Sigmoid colon (tissue), 7 donors: Measurements from ENCODE around the gene COL4A1. TPM values are rescaled to one million over a fixed set of nuclear protein-coding genes. Genes with fewer than 3 reads are reported as not detected.

Experiments used
- DNase-seq: peaks from one replicate; pipeline ENCODE4 v3.0.0-alpha.2; 2019
- H3K27ac ChIP-seq, 4 donors: fragments of 200-600 bp; sonication (generic); one replicate each; pipeline ENCODE4 v1.5.1; 2016 to 2019; ENCODE audit warnings: mild to moderate bottlenecking in 1 of 4
- H3K27me3 ChIP-seq, 3 donors: fragments of 200-600 bp; sonication (generic); one replicate each; pipeline ENCODE4 v1.5.1; 2019; ENCODE audit warnings: mild to moderate bottlenecking in 1 of 3
- H3K36me3 ChIP-seq, 4 donors: fragments of 200-600 bp; sonication (generic); one replicate each; pipeline ENCODE4 v1.5.1; 2016 to 2019
- H3K4me1 ChIP-seq, 4 donors: fragments of 200-600 bp; sonication (generic); one replicate each; pipeline ENCODE4 v1.5.1; 2017 to 2019
- H3K4me3 ChIP-seq, 4 donors: fragments of 200-600 bp; sonication (generic); one replicate each; pipeline ENCODE4 v1.5.1; 2017 to 2019; ENCODE audit warnings: mild to moderate bottlenecking in 2 of 4, moderate library complexity in 1 of 4
- H3K9me3 ChIP-seq, 4 donors: fragments of 200-600 bp in 3 of 4; sonication (generic) in 3 of 4; one replicate each; pipeline versions ENCODE4 v1.5.1 to v1.6.1; 2013 to 2019
- EP300 ChIP-seq, 4 donors: sonication (generic); formaldehyde crosslinking; IDR thresholded peaks; one replicate each; pipeline ENCODE4 v1.6.1; 2017; ENCODE audit warnings: antibody characterized with exemption in 4 of 4
- POLR2A ChIP-seq, 2 donors: fragments of 450-650 bp; IDR thresholded peaks; one replicate each; pipeline ENCODE4 v1.6.1; 2016; ENCODE audit warnings: antibody characterized with exemption in 2 of 2, mild to moderate bottlenecking in 2 of 2, moderate library complexity in 2 of 2
- POLR2AphosphoS5 ChIP-seq, 4 donors: sonication (generic); formaldehyde crosslinking; IDR thresholded peaks; one replicate each; pipeline ENCODE4 v1.6.1; 2017; ENCODE audit warnings: antibody characterized with exemption in 4 of 4
- WGBS, 2 donors: extraction: QIAGEN DNeasy Blood & Tissue Kit; methylation state at CpG; one replicate each; pipeline ENCODE4 v1.1.7; 2013; 5-methylcytosine and 5-hydroxymethylcytosine counted together
- intact Hi-C: fragments of 100-400 bp; cut with DNase I; formaldehyde crosslinking; loops from one replicate; pipeline ENCODE4 v1.15.1; 2023
- polyA plus RNA-seq, 3 donors: library from polyadenylated mRNA; stranded (reverse); fragments of 200-250 nt; gene quantifications; one replicate each; pipeline ENCODE4 v1.2.3, GENCODE V29; 2013
- total RNA-seq, 4 donors: library from RNA; depleted of rRNA; stranded (reverse); fragments of >200 nt; gene quantifications; one replicate each; pipeline ENCODE4 v1.1.0, GENCODE V29; 2016
- TF ChIP-seq, protein P1 (sequence below), 4 experiments: fragments of 450-650 bp in 3 of 4; fragments of 200-600 bp in 1 of 4; IDR thresholded peaks; one replicate each; pipeline ENCODE4 v1.5.1; 2016 to 2019; ENCODE audit warnings: antibody characterized with exemption in 4 of 4, mild to moderate bottlenecking in 3 of 4, moderate library complexity in 2 of 4
- donor health status: healthy with polysubstance abuse.
- donor health status: Bipolar disorder and iron deficiency.
- donor health status: healthy.

The COL4A1 gene
- total and polyA plus RNA-seq, 7 donors: 9.2 to 598 (median 235) TPM

DNA sequence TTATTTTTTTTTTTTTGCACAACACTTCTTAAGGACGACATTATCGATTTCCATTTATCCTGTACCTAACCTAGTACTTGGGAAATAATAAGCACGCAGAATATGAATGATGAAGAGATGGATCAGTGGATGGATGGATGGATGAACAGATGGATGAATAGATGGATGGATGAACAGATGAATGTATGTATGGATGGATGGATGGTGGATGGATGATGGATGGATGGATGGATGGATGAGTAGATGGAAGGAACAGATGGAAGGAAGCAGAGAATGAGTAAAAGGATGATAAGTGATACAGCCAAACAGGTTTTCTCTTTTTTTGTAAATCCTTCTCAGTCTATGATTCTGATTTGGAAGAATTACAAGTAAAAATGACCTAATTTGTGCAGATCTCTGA, 166.9 kb downstream of the COL4A1 start:
- H3K9me3 ChIP-seq: no peaks in the 10 kb centered on the region
- H3K27me3 ChIP-seq: no peaks in the 10 kb centered on the region
- 93 to 96% methylated on average over 3 of the region's 3 CpGs for WGBS, 2 donors
- H3K4me1 ChIP-seq: peaks cover 0 to 20% (median 16%) of the 10 kb centered on the region in 4 donors
- no peaks in the 10 kb centered on the region for H3K36me3 ChIP-seq
- DNase-seq: no peak
- H3K27ac ChIP-seq: no peak overlapping the region
- intact Hi-C loops: no loop called here
- H3K4me3 ChIP-seq: no peak overlapping the region
- TF ChIP-seq POLR2A (IDR thresholded peaks at IDR 0.05): no peak

- peak overlapping the region; percentile 42 to 76 (median 58) for H3K27ac ChIP-seq
- H3K9me3 ChIP-seq: no peaks in the 10 kb centered on the region
- peaks cover 0 to 20% (median 16%) of the 10 kb centered on the region in 4 donors for H3K4me1 ChIP-seq
- H3K36me3 ChIP-seq: no peaks in the 10 kb centered on the region
- DNase-seq: no peak
- WGBS, 2 donors: 35 to 45% methylated on average over 8 of the region's 8 CpGs
- H3K4me3 ChIP-seq: peak overlapping the region; percentile 39 to 59 (median 58)
- peak in 2 of 4 donors; percentile 3 to 11 for TF ChIP-seq POLR2AphosphoS5 (IDR thresholded peaks at IDR 0.05)
- TF ChIP-seq, protein P1, sequence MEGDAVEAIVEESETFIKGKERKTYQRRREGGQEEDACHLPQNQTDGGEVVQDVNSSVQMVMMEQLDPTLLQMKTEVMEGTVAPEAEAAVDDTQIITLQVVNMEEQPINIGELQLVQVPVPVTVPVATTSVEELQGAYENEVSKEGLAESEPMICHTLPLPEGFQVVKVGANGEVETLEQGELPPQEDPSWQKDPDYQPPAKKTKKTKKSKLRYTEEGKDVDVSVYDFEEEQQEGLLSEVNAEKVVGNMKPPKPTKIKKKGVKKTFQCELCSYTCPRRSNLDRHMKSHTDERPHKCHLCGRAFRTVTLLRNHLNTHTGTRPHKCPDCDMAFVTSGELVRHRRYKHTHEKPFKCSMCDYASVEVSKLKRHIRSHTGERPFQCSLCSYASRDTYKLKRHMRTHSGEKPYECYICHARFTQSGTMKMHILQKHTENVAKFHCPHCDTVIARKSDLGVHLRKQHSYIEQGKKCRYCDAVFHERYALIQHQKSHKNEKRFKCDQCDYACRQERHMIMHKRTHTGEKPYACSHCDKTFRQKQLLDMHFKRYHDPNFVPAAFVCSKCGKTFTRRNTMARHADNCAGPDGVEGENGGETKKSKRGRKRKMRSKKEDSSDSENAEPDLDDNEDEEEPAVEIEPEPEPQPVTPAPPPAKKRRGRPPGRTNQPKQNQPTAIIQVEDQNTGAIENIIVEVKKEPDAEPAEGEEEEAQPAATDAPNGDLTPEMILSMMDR (IDR thresholded peaks at IDR 0.05): no peak
- intact Hi-C loops: loop anchor here (5.0 kb wide), 2 partner anchors 991 to 1181 kb away; no protein-coding TSS in a partner anchor
- H3K27me3 ChIP-seq: no peaks in the 10 kb centered on the region
Measured at GRCh38 chr13:110138700-110139036, 168.3 kb downstream of the COL4A1 start.

DNA sequence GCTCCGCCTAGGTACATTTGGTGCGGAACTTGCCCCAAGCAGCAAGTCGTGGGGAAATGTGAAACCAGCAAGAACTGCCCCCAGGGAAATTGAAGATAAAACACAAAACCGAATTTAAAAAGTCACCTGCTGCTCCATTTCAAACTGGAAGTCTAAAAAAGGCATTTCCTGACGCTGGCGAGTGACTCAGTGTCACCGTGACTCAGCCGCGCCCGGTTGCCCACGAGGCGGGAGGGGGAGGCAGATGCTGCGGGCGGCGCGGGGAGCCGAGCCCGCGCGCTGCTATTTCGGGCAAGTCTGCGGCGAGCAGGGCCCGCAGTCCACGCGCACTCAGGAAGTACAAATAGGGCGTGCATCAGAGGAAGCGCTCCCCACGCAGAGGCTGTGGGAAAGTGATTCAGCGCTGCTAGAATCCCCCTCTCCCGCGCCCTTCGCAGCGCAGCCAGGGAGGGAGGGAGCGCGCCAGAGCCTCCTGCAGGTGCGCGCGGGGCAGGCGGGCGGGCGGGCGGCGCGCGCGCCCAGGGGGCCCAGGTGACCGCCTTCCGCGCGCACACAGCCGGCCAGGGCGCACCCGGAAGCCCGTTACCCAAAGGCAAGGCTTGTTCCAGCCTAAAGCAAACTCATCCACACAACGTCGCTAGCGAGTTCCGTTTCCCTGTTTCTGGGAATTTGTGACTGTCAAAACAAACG, 168.8 kb downstream of the COL4A1 start:
- TF ChIP-seq, protein P1 (IDR thresholded peaks at IDR 0.05): no peak
- TF ChIP-seq POLR2AphosphoS5 (IDR thresholded peaks at IDR 0.05): peak; percentile 30 to 88 (median 54)
- TF ChIP-seq EP300 (IDR thresholded peaks at IDR 0.05): peak in 2 of 4 donors; percentile 42 to 89
- TF ChIP-seq POLR2A (IDR thresholded peaks at IDR 0.05): no peak
- intact Hi-C loops: loop anchor here (5.0 kb wide), 2 partner anchors 991 to 1181 kb away; no protein-coding TSS in a partner anchor
- peak; percentile 86 for DNase-seq
- WGBS, 2 donors: 1% methylated on average over 60 of the region's 60 CpGs
- peaks cover 0 to 20% (median 16%) of the 10 kb centered on the region in 4 donors for H3K4me1 ChIP-seq
- H3K27me3 ChIP-seq: no peaks in the 10 kb centered on the region
- peak overlapping the region; percentile 42 to 76 (median 58) for H3K27ac ChIP-seq
- no peaks in the 10 kb centered on the region for H3K36me3 ChIP-seq
- no peaks in the 10 kb centered on the region for H3K9me3 ChIP-seq
- peak overlapping the region; percentile 39 to 59 (median 58) for H3K4me3 ChIP-seq

GRCh38 chr13:110137680-110138009, 169.3 kb downstream of the COL4A1 start:
- Histone ChIP-seq H3K36me3 (no peaks in the 10 kb centered on the region), H3K4me3 (peak overlapping the region; percentile 39 to 59 (median 58)), H3K27me3 (no peaks in the 10 kb centered on the region), H3K27ac (peak overlapping the region; percentile 42 to 76 (median 58)), H3K9me3 (no peaks in the 10 kb centered on the region), H3K4me1 (peaks cover 0 to 20% (median 16%) of the 10 kb centered on the region in 4 donors)
- TF ChIP-seq POLR2A (IDR thresholded peaks at IDR 0.05) (no peak), EP300 (IDR thresholded peaks at IDR 0.05) (no peak), POLR2AphosphoS5 (IDR thresholded peaks at IDR 0.05) (no peak)
- TF ChIP-seq, protein P1 (IDR thresholded peaks at IDR 0.05): peak in 1 of 4 experiments; percentile 22
- WGBS, 2 donors: 0 to 1% methylated on average over 7 of the region's 7 CpGs
- intact Hi-C loops: loop anchor here (5.0 kb wide), 2 partner anchors 990 to 1180 kb away; no protein-coding TSS in a partner anchor
- no peak for DNase-seq

DNA sequence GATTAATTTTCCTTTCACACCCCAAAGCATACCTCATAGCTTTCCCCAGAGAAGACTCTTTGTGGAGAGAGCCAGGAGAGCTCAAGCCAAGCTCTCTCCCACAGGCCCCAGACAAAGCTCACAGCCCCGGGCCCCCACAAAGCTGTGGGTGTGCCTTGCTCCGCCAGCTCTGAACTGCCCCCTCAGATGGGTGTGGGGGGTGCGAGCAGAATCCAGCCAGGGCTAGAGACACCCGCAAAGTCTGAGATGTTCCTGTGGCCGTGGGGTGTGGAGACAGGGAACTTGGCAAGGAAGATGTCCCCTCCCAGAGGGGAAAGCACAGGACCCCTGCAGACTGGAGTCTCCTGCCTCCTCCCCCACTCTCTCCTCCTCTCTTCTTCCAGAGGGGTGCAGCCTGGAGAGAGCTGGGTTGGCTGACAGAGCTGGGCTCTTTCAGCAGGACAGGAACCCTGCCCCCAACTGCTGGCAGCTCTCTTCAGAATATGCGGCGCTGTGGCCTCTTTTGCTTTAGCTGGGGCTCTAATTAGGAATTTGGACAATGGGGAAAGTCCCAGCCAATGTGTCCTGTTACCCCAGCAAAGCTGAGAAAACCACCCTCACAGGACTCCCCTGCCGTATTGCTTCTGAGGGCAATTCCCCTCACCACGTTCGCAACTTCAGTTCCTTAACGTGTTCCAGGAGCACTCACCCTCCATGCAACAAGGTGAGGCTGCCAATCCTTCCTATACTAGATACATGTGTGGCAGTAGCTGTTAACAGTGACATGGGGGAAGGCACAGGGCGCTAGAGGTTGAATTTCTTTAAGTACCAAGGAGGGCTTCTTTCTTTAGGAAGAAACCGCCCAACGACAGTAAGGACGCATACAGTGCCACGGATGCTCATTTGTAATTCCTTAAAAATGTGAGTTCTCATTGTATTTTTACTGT, 170.0 kb downstream of the COL4A1 start:
- no peak for DNase-seq
- TF ChIP-seq POLR2AphosphoS5 (IDR thresholded peaks at IDR 0.05): no peak
- TF ChIP-seq, protein P1 (IDR thresholded peaks at IDR 0.05): no peak
- TF ChIP-seq EP300 (IDR thresholded peaks at IDR 0.05): no peak
- TF ChIP-seq POLR2A (IDR thresholded peaks at IDR 0.05): no peak
- WGBS, 2 donors: 39 to 47% methylated on average over 16 of the region's 16 CpGs
- H3K27me3 ChIP-seq: no peaks in the 10 kb centered on the region
- intact Hi-C loops: loop anchor here (5.0 kb wide), 2 partner anchors 990 to 1180 kb away; no protein-coding TSS in a partner anchor
- H3K36me3 ChIP-seq: no peaks in the 10 kb centered on the region
- H3K4me1 ChIP-seq: peaks cover 0 to 20% (median 16%) of the 10 kb centered on the region in 4 donors
- peak overlapping the region in 3 of 4 donors; percentile 42 to 76 (median 61) for H3K27ac ChIP-seq
- H3K4me3 ChIP-seq: peak overlapping the region in 1 of 4 donors; percentile 59
- H3K9me3 ChIP-seq: no peaks in the 10 kb centered on the region
